OCI-LY1 (cell line): Measurements from ENCODE around the gene RXFP1.

Experiments used
- EZH2 ChIP-seq: fragments of 200-600 bp; sonication (generic), shearing (Covaris generic); IDR thresholded peaks from 2 replicates; pipeline ENCODE4 v1.8.0; 2017; ENCODE audit warnings: borderline replicate concordance, mixed run types, mild to moderate bottlenecking, antibody characterized with exemption, low read length, moderate library complexity, mixed read lengths
- TF ChIP-seq, protein P1 (sequence below): fragments of 200-600 bp; sonication (generic), shearing (Covaris generic); IDR thresholded peaks from 2 replicates; pipeline ENCODE4 v1.5.1; 2017; ENCODE audit warnings: mild to moderate bottlenecking, antibody characterized with exemption, low read length, moderate library complexity, mixed read lengths

GRCh38 chr4:158657291-158657690, 135.6 kb downstream of the RXFP1 start:
- TF ChIP-seq, protein P1, sequence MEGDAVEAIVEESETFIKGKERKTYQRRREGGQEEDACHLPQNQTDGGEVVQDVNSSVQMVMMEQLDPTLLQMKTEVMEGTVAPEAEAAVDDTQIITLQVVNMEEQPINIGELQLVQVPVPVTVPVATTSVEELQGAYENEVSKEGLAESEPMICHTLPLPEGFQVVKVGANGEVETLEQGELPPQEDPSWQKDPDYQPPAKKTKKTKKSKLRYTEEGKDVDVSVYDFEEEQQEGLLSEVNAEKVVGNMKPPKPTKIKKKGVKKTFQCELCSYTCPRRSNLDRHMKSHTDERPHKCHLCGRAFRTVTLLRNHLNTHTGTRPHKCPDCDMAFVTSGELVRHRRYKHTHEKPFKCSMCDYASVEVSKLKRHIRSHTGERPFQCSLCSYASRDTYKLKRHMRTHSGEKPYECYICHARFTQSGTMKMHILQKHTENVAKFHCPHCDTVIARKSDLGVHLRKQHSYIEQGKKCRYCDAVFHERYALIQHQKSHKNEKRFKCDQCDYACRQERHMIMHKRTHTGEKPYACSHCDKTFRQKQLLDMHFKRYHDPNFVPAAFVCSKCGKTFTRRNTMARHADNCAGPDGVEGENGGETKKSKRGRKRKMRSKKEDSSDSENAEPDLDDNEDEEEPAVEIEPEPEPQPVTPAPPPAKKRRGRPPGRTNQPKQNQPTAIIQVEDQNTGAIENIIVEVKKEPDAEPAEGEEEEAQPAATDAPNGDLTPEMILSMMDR: no peak
- no peak for TF ChIP-seq EZH2
